NCI-H2107 treated with DMSO at 0.1 percent for 48 hours (cell line): ENCODE data around the gene UBE2O.

Experiments used
- DNase-seq: peaks from one replicate; lab custom pipeline; 2025; ENCODE audit not compliant: unreplicated experiment; lab: John Stamatoyannopoulos, UW

The UBE2O gene

DNA sequence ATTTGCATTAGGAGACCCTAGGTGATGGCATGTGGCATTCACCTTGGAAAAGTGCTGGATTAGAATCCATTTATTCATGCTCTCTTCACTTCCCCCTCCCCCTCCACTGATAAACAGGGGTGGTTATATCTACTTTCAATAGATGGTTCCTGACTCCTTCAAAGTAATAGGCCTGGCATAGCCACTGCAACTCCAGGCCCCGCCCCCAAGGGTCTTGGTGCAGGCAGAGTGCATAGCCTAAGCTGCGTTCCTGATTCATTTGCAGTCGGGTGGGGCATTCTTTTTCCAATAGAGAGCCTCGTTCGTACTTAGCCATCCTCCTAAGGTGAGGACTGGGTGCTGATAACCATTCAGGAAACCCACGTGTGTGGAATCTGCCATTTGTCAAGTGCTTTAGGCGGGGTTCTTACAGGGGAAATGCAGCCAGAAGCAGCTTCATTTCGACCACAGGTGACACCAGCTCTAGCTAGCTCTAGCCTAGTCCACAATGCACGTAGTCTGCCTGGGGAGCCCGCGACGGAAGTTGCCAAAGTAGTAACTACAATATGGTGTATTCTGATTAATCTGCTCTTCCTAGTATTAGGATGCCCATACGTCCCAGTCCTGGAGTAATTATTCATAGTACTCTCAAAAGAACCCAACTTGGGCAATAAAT lies 11.1 kb downstream of the UBE2O start:
- DNase-seq: no peak

DNA sequence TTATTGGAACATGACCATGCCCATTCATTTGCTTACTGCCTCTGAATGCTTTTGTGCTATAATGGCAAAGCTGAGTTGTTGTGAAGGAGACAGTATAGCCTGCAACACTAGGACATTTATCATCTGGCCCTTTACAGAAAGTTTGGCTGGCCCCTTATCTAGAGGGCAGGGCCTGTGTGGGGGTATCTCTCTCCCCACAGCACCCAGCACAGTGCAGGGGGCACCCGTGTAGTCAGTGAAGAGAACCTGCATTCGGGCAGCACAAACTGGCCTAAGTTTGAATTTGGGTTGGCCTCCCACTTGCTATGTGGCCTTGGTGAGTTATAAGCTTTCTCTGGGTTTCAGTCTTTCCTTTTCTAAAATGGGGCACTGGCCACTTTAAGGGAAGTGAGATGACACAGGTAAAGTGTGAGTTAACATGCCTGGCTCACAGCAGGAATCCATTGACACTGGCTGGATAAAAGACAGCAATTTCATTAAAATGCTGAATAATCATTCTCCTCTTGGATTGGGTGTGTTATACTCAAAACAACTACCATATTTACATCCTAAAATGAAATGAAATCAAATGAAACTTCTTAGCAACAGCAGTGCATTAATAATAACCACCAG lies 12.1 kb downstream of the UBE2O start:
- no peak for DNase-seq

DNA sequence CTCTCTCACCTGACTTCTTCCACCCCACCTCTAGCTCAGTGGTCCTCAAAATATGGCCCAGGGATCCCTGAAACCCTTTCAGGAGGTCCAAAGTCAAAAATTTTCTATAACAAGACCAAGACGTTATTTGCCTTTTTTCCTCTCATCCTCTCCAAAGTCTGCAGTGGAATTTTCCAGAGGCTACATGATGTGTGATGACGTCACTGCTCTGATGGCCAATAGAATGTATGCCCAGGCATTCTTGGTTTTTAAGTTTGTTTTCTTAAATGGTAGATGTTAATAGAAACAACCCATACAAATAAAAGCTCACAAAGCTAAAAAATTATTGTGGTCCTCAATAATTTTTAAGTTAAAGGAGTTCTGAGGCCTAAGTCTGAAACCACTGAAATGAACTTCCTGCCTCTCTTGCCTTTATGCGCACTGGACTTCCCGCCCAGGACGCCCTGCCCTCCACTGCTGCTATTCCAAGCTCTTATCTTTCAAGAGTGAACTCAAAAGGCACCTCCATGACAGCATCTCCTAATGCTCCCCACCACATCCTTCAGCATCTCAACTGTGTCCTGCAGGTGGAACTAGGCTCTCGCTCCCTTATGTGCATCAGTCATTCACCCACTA lies 13.5 kb downstream of the UBE2O start:
- DNase-seq: no peak

DNA sequence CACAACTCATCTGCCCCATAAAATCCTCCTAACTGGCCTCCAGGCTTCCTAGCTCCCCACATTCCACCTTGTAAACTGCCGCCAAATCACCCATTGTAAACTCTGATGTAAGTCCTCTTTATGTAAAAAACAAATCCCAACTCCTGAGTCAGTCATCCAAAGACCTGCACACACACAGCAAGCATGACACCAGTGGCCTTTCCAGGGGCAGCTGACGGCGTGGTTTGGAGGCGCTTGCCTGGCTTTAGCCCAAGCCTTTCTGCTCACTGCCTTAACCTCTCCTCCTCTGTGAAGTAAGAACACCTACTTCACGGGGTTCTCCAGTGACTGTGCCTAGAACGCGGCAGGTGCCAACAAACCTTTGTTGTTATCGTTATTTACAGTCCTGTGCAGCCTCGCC lies 14.0 kb downstream of the UBE2O start:
- no peak for DNase-seq

DNA sequence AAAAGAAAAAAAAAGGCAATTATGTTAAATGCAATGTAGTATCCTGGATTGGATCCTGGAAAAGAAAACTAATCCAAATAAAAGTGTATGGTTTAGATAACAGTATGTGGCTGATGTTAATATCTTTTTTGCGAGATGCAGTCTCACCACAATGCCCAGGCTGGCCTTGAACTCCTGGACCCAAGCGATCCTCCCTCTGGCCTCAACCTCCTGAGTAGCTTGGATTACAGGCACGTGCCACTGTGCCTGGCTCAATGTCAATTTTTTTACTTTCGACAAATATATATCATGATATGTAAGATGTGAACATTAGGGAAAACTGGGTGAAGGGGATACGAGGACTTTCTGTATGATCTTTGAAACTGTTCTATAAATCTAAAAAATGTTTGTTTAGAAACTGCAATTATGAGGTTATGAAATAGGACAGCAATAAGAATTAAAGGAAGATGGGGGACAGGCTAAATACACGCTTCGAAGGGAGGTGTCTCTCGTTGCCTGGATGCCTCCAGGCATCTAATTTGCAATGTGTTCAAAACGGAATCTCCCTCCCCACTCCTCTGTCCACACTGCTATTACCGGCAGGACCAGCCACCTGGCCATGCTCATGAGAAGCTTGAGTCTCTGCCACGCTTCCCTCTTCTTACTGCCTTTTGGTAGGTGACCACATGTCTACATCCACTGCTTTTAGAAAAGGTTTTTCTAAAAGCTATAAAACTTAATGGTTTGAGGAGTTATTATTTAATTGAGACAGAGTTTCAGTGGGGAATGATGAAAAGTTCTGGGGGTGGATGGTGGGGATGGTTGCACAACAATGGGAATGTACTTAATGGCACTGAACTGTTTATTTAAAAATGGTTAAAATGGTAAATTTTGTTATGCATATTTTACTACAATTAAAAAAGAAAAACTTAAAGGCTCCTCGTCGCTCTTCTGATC lies 15.2 kb downstream of the UBE2O start:
- no peak for DNase-seq

DNA sequence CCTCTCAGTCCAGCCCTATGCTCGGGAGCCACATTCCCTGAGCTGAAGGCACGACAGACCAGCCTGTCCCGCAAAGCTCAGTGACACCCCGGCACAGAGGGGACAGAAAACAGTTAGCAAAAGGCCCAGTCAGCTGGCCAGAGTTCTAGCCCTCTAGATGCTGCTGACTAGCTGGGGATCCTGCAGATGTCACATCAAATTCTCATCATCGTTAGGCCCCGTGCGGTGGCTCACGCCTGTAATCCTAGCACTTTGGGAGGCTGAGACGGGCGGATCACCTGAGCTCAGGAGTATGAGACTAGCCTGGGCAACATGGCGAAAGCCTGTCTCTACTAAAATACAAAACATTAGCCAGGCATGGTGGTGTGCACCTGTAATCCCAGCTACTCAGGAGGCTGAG lies 17.2 kb downstream of the UBE2O start:
- DNase-seq: no peak

DNA sequence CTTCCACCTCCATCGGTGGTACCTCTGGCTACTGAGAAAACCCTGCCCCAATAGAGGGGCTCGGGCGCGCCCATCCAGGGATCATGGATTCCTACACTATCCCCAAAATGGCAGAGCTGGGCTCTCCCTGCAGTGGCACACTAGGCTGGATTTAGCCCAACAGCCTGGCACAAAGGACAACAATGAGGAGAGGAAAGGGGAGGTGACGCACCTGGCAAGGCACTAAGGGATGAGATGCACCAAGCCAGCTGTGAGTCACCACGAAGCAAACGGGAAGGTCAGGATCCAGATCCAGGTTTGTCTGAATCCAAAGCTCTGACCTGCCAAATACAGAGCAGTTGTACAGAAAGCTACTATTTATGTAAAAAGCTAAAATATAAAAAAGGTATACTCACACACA lies 18.1 kb downstream of the UBE2O start:
- no peak for DNase-seq

DNA sequence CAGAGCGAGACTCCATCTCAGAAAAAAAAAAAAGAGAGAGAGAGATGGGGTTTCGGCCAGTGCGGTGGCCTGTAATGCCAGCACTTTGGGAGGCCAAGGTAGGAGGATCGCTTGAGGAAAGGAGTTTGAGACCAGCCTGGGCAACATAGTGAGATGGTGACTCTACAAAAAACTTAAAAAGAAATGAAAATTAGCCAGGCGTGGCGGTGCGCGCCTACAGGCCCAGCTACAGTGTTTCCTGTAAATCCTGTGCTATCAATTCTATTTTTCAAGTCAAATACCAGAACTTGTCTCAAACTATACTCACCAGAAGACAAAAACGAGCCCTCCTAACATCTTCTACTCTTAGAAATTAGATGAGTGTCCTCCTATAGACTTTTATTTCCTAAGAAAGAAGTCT lies 19.3 kb downstream of the UBE2O start:
- no peak for DNase-seq

DNA sequence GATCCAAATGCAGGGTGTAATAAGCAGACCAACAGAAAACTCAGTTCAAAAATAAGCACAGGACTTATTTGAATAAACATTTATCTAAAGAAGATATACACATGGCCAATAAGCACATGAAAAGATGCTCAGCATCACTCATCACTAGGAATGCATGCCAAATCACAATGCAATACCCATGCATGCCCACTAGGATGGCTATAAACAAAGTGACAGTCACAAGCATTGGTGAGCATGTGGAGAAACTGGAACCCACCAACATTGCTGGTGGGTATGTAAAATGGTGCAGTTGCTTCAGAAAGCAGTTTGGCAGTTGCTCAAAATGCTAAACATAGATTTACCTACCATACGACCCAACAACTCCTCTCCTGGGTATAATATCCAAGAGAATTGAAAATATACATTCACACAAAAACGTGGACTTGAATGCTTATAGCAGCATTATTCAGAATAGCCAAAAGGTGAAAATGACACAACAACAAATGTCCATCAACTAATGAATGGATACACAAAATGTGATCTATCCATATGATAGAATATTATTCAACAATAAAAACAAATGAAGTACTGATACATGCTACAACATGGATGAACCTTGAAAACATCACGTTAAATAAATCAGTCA lies 20.1 kb downstream of the UBE2O start:
- no peak for DNase-seq

DNA sequence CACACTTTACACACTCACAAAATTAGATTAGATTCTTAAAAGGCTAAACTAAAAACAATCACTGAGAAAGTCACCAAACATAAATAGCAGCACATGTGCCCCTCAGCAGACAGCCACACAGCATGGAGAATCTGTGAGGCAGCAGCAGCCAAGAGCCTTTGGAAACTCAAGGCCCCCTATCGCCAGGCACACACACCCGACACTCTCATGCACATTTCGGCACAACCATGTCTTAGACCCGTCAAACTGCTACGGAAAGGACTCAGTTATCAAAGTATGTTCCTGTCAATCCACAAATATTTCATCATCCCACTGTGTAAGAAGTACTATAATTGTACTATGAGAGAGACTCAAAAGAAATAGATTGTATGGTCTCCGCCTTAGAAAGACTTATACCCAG lies 20.9 kb downstream of the UBE2O start:
- DNase-seq: no peak

DNA sequence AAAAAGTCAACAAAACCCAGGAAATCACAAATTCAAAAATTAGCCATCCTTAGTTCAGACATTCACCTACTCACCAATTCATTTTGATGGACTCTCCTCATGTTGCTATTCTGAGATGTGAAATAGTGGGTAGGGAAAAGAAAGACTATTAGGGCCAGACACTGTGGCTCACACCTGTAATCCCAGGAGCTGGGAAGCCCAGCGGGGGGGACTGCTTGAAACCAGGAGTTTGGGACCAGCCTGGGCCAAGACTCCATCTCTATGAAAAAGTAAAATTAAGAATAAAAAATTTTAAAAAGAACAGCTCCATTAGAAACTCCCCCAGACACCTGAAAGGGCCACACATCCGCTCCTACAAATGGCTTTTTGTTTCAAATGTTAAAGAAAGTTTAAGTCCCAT lies 21.4 kb downstream of the UBE2O start:
- DNase-seq: no peak

DNA sequence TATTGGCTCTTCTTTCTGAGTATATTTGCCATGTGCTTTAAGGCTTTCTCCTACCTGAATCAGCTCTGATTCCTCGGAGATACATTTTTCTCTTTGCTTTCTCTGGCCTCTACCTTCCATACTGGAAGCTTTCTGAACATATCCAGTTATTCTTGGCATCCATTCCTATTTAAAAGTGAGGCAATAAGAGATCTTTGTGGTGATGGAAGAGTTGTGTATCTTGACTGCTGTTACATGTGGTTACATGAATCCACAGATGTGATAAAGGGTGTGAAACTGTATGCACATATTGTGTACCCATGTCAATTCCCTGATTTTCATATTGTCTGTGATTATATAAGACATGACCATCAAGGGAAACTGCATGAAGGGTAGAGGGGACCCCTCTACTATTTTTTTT lies 24.4 kb downstream of the UBE2O start:
- DNase-seq: no peak

DNA sequence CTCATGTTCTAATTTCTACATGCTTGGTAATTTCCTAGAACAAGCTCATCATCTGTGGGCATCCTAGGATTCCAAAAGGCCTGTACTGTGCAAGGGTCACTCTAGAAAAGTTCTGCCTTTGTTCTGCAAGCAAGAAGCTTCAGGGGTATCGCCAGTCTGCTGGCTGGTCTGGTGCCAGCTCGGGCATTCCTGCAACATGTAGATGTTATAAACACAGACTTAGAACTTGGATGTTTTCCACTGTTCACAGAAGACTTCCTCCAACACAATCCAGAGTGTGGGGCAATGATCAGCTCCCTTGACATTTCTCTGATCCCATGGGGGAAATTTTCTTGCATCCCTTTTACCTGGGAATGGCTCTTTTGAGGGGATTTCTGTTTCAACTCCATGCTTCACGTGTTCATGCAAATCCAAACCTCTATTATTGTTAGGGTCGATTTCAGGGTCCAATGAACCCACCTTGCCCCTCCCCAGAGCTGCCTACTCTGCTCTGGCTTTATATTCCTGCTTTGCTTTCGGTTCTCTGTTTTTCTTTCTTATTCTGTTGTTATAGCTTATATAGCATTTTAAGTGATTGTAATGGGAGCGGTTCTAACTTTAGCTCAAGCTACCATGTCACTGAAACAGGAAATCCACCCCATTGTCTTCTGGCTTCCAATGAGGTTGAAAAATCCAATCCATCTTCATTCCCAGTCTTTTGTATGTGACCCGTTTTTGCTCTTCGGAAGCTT lies 25.3 kb downstream of the UBE2O start:
- no peak for DNase-seq

DNA sequence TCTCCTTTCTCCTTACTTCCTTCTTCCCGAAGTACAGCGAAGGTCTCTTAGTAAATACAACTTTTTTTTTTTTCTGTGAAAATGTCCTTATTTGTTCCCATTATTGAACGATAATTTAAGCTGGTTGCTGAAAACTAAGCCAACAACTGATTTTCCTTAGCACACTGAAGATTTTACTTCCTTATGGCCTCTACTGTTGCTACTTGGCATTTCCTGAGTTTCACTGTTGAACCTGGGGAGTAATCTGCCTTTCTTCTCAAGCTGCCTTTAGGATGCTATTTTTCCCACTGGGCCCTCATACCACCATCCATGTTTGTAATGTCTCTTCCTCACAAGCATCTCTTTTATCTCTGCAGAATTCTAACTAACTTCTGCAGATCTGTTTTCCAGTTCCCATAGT lies 26.1 kb downstream of the UBE2O start:
- DNase-seq: no peak

DNA sequence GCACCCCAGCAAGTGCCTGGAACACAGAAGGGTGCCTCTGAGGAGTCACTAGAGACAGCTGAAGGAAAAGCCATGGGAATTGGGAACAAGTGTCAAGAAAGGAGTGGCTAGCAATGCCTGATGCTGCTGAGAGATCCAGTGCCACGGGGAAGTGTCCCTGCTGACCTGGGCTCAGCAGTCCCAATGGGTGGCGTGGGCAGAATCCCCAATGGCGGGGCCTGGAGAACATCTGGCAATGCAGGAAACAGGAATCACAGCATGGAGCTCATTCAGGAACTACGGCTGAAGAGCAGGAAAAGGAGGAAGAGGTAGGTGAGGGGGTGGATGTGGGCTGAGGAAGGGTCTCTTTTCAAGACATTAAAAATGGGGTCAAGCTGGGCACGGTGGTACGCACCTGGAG lies 30.1 kb downstream of the UBE2O start:
- DNase-seq: no peak

DNA sequence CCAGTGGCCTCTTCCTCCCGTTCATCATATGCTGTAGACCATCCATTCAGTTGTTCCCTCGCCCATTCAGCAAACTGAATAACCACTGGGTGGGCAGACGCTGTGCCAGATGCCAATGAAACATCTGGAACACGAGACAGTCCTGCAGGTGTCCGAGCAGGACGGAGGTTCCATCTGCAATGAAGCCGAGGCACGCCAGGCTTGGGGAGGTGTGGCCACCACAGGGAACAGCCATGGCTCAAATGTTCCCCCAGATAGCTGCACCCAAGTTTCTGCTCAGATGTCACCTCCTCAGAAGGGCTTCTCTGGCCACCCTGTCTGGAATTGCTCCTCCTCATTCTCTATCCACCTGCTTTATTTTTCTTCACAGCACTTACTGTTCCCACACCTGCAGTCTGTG lies 30.5 kb downstream of the UBE2O start:
- DNase-seq: no peak

DNA sequence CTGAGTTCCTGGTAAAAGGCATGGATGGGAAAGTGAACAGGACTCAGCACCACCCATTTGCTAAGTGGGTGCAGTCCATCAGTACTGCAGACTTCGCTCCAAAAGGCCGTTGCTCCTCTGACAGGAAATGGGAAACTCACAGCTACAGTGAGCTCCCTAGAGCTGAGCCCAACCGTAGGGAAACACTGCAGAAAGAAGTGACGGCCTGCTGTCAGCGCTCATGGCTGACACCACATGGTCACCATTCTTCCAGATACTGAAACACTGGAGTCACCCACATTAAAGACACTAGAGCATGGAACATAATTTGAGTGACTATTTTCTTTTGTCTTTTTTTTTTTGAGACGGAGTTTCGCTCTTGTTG lies 31.9 kb downstream of the UBE2O start:
- no peak for DNase-seq

DNA sequence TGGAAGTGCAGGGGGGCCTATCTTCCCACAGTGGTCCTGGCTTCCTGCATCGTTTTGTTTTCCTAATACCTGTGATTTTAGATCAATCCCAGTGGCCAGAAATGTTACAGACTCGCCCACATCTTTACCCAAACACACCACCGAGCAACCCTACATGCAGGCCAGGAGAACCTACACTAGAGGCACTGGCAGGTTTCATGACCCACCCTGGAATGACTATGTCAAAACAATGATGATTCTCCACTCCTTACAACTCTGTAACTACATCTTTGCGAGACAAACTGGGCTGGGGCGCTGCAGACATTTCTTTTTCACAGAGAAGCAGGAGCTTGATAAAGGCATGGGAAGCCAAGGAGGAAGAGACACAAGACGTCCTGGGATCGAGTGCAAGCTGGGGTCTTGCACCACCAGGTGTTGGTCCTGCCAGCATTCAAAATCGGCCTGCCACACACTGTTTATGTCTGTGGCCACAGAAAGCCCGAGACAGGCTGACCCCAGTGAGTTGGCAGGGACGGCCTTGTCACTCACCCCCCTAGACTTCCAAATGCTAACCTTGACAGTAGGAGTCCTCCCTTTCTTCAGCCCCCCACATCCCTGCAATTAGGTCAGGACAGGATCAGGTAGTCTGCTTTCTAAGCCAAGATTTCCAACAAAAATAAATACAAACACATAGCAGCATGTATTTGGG lies 32.5 kb downstream of the UBE2O start:
- DNase-seq: no peak

DNA sequence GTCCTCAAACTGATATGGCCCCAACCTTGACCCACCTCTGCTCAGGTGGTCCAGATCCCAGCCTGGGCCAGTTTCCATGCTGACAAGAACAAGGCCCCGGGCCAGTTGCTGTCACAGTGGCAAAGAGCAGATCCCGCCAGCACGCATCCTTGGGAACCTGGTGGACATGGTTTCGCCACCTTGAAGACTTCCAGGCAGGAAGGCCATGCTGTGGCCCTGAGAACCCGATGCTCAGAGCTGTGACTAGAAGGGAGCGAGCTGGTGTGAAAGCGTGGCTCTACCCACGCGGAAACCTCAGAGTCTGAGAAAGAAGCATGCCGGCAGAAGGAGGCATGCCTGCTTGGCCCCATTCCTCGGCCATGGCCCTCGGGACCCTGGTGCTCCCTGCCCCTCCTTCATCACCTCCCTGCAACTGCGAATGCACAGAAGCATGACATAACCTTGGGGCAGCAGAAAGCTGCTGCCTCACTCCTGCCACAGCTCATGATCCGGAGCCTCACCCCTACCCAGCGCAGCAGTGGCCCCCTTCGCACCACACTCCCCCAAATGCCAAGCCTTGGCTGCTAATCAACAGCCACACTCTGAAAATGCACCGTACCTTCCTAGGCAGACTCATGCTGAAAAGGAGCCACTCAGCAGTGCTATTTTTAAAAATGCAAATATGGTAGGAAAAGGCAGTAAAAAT lies 33.2 kb downstream of the UBE2O start:
- DNase-seq: no peak
